Transverse colon (tissue), 4 donors: Measurements from ENCODE around the gene DCTD. TPM values are rescaled to one million over a fixed set of nuclear protein-coding genes. Genes with fewer than 3 reads are reported as not detected.
A peak's percentile ranks its signal among the peaks of the same experiment; 100 is the strongest.

Experiments
- DNase-seq: peaks from one replicate; pipeline ENCODE4 v3.0.0-alpha.2; 2019
- H3K27ac ChIP-seq, 4 donors: fragments of 200-600 bp; sonication (generic); 2 replicates each; pipeline ENCODE4 v1.5.1; 2016 to 2018; ENCODE audit warnings: inconsistent platforms in 4 of 4
- H3K27me3 ChIP-seq: fragments of 200-600 bp; sonication (generic); 2 replicates; pipeline ENCODE4 v1.5.1; 2017; ENCODE audit warnings: inconsistent platforms
- H3K36me3 ChIP-seq, 4 donors: fragments of 200-600 bp; sonication (generic); 2 replicates each; pipeline ENCODE4 v1.5.1; 2017 to 2019; ENCODE audit warnings: inconsistent platforms in 4 of 4
- H3K4me1 ChIP-seq, 4 donors: fragments of 200-600 bp; sonication (generic); 2 replicates each; pipeline ENCODE4 v1.5.1; 2017 to 2020; ENCODE audit warnings: inconsistent platforms in 4 of 4
- H3K4me3 ChIP-seq, 4 donors: fragments of 200-600 bp; sonication (generic); 1 replicate in 1 of 4; 2 replicates in 3 of 4; pipeline versions ENCODE4 v1.5.1 to v1.6.1; 2017 to 2019; ENCODE audit warnings: inconsistent platforms in 4 of 4
- H3K9me3 ChIP-seq, 2 donors: fragments of 200-600 bp; sonication (generic); 2 replicates each; pipeline ENCODE4 v1.5.1; 2017 to 2019; ENCODE audit warnings: inconsistent platforms in 2 of 2
- EP300 ChIP-seq: sonication (generic); formaldehyde crosslinking; IDR thresholded peaks from one replicate; pipeline ENCODE4 v1.6.1; 2017; ENCODE audit warnings: antibody characterized with exemption, low read depth
- POLR2A ChIP-seq: fragments of 450-650 bp; IDR thresholded peaks from one replicate; pipeline ENCODE4 v1.6.1; 2016; ENCODE audit warnings: antibody characterized with exemption, mild to moderate bottlenecking, moderate library complexity
- POLR2AphosphoS5 ChIP-seq, 3 donors: sonication (generic); formaldehyde crosslinking; IDR thresholded peaks; one replicate each; pipeline ENCODE4 v1.6.1; 2016; ENCODE audit warnings: antibody characterized with exemption in 3 of 3
- WGBS, 2 donors: methylation state at CpG; one replicate each; pipeline ENCODE4 v1.1.5; 2018; ENCODE audit warnings: low coverage in 1 of 2; 5-methylcytosine and 5-hydroxymethylcytosine counted together
- in situ Hi-C, 4 donors: fragments of 200-750 bp; cut with MboI; loops; one replicate each; pipeline versions ENCODE4 v1.15.0 to v1.15.1; 2017; ENCODE audit warnings: low sequenced_read_pairs in 3 of 4, low pct_ligation_motif_present in 1 of 4, low pct_unique_long_range_greater_than_20kb in 1 of 4
- intact Hi-C: fragments of 100-400 bp; cut with DNase I; formaldehyde crosslinking; loops from one replicate; pipeline ENCODE4 v1.15.1; 2023; ENCODE audit warnings: low total_unique reads
- total RNA-seq, 4 donors: library from RNA; depleted of rRNA; stranded (reverse); fragments of >200 nt; gene quantifications; one replicate each; pipeline ENCODE4 v1.1.0, GENCODE V29; 2016
- TF ChIP-seq, protein P1 (sequence below), 5 experiments: fragments of 200-600 bp in 3 of 5; fragments of 450-650 bp in 2 of 5; sonication (generic) in 3 of 5; IDR thresholded peaks; 1 replicate in 2 of 5; 2 replicates in 3 of 5; pipeline ENCODE4 v1.5.1; 2016 to 2017; ENCODE audit warnings: antibody characterized with exemption in 5 of 5, inconsistent platforms in 3 of 5, mild to moderate bottlenecking in 2 of 5, moderate library complexity in 1 of 5

DCTD gene
- total RNA-seq, 4 donors from 2014 or later, result 3.4 to 35.9 (median 24.9) TPM

DNA sequence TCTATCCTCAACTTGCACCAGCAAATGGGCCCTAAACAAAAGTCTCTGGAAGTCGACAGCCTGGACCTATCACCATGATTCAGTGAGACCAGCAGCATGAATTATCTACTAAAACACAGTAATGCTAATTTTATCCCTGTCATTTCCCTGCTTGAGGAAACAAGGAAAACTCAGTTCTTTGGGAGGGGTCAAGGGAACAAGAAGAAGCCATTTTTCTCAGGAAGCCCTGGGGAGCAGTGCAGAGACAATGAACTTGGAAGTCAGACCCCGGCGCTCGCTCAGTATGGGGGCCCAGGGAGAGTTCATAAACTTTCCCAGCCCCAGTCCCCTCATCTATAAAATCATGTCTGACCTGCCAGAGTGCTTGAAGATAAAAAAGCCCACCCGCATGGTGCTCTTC lies 50.4 kb downstream of the DCTD start:
- Histone ChIP-seq H3K4me1 (no peaks in the 10 kb centered on the region), H3K4me3 (no peak overlapping the region), H3K27me3 (no peaks in the 10 kb centered on the region), H3K9me3 (no peaks in the 10 kb centered on the region), H3K27ac (no peak overlapping the region), H3K36me3 (no peaks in the 10 kb centered on the region)
- DNase-seq, result no peak
- in situ Hi-C loops, result no loop called here
- no peak for TF ChIP-seq POLR2A
- no peak for TF ChIP-seq EP300
- TF ChIP-seq, protein P1, sequence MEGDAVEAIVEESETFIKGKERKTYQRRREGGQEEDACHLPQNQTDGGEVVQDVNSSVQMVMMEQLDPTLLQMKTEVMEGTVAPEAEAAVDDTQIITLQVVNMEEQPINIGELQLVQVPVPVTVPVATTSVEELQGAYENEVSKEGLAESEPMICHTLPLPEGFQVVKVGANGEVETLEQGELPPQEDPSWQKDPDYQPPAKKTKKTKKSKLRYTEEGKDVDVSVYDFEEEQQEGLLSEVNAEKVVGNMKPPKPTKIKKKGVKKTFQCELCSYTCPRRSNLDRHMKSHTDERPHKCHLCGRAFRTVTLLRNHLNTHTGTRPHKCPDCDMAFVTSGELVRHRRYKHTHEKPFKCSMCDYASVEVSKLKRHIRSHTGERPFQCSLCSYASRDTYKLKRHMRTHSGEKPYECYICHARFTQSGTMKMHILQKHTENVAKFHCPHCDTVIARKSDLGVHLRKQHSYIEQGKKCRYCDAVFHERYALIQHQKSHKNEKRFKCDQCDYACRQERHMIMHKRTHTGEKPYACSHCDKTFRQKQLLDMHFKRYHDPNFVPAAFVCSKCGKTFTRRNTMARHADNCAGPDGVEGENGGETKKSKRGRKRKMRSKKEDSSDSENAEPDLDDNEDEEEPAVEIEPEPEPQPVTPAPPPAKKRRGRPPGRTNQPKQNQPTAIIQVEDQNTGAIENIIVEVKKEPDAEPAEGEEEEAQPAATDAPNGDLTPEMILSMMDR (IDR thresholded peaks at IDR 0.05), result no peak
- TF ChIP-seq POLR2AphosphoS5 (IDR thresholded peaks at IDR 0.05), result no peak
- 81 to 83% methylated on average over 1 to 5 of the region's 5 CpGs for WGBS, 2 donors
- intact Hi-C loops, result no loop called here

DNA sequence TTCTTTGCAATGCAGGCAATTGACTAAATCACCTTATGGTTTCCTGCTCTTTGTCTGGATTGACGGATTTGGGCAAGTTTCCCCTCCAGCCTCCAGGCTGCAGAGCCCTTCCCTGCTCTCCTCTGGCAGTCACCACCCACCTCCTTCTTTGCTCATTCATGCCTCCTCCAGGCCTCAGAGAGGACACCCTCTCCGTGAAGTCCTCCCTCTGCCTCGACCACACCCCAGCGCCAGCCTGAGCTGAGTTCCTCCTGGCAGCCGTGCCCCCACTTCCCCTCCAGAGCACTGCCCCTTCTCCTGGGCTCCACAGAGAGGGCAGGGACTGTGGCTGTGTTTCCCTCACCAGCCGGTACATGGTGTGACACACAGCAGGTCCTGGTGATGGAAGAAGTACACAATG lies 53.7 kb downstream of the DCTD start:
- Histone ChIP-seq H3K27ac (no peak overlapping the region), H3K9me3 (no peaks in the 10 kb centered on the region), H3K27me3 (no peaks in the 10 kb centered on the region), H3K36me3 (no peaks in the 10 kb centered on the region), H3K4me1 (no peaks in the 10 kb centered on the region), H3K4me3 (no peak overlapping the region)
- in situ Hi-C loops, result no loop called here
- DNase-seq, result no peak
- 50 to 59% methylated on average over 1 to 6 of the region's 6 CpGs for WGBS, 2 donors
- TF ChIP-seq, protein P1 (IDR thresholded peaks at IDR 0.05), result no peak
- TF ChIP-seq POLR2A (no peak), EP300 (no peak), POLR2AphosphoS5 (IDR thresholded peaks at IDR 0.05) (no peak)
- intact Hi-C loops, result no loop called here

GRCh38 chr4:182862921-182863320 lies 54.3 kb downstream of the DCTD start:
- 30 to 56% methylated on average over 2 to 12 of the region's 12 CpGs for WGBS, 2 donors
- no peaks in the 10 kb centered on the region for H3K27me3 ChIP-seq
- no peaks in the 10 kb centered on the region for H3K9me3 ChIP-seq
- H3K27ac ChIP-seq, result no peak overlapping the region
- no peaks in the 10 kb centered on the region for H3K36me3 ChIP-seq
- no peak for TF ChIP-seq POLR2A
- no peak for TF ChIP-seq POLR2AphosphoS5 (IDR thresholded peaks at IDR 0.05)
- TF ChIP-seq, protein P1 (IDR thresholded peaks at IDR 0.05), result no peak
- no peak for TF ChIP-seq EP300
- H3K4me3 ChIP-seq, result no peak overlapping the region
- in situ Hi-C loops (no loop called here), intact Hi-C loops (no loop called here)
- peak; percentile 53 for DNase-seq
- no peaks in the 10 kb centered on the region for H3K4me1 ChIP-seq

- no peaks in the 10 kb centered on the region for H3K9me3 ChIP-seq
- no peaks in the 10 kb centered on the region for H3K4me1 ChIP-seq
- in situ Hi-C loops, result no loop called here
- no peak overlapping the region for H3K27ac ChIP-seq
- no peaks in the 10 kb centered on the region for H3K27me3 ChIP-seq
- intact Hi-C loops, result no loop called here
- 75 to 90% methylated on average over 5 to 17 of the region's 17 CpGs for WGBS, 2 donors
- no peaks in the 10 kb centered on the region for H3K36me3 ChIP-seq
- no peak overlapping the region for H3K4me3 ChIP-seq
- TF ChIP-seq, protein P1 (IDR thresholded peaks at IDR 0.05), result no peak
- TF ChIP-seq POLR2A (no peak), POLR2AphosphoS5 (IDR thresholded peaks at IDR 0.05) (no peak), EP300 (no peak)
- no peak for DNase-seq
Observed at GRCh38 chr4:182862141-182862875, 54.9 kb downstream of the DCTD start.
